Measurements from ENCODE around the gene ESYT3. TPM values are rescaled to one million over a fixed set of nuclear protein-coding genes. Genes with fewer than 3 reads are reported as not detected.

ESYT3 gene
- total RNA-seq, 5 donors from 2014 or later (not counting 1 experiment from before 2014, with no cell fraction given): 0.10 to 0.20 TPM; not detected in 3

- no peak for ATAC-seq (replicated peaks in 1 of 4)
- Histone ChIP-seq H3K27me3 (replicated peaks in 1 of 2; ENCODE audit: control insufficient read depth in 2 of 2, extremely low read depth in 1 of 2, insufficient read depth in 2 of 2, low read length in 1 of 2) (peaks cover 0 to 27% of the 10 kb centered on the region in 2 experiments), H3K4me3 (ENCODE audit: control insufficient read depth in 1 of 2, extremely low read depth in 1 of 2, low read length in 1 of 2) (no peak overlapping the region), H3K4me1 (ENCODE audit: control insufficient read depth in 1 of 2, extremely low read depth in 1 of 2, insufficient read depth in 2 of 2, low read length in 2 of 2) (peaks cover 0 to 8% of the 10 kb centered on the region in 2 experiments), H3K36me3 (ENCODE audit: control insufficient read depth in 2 of 2, extremely low read depth in 1 of 2, insufficient read depth in 1 of 2, low read length in 1 of 2) (no peaks in the 10 kb centered on the region), H3K27ac (ENCODE audit: low read length) (no peak overlapping the region), H3K9me3 (no peaks in the 10 kb centered on the region)
- ChIA-PET POLR2A (no interaction called here), CTCF (interaction anchor here in 1 of 2 donors (0.6 kb wide), 1 partner anchor 41 kb away, joined by 3 read pairs; no protein-coding TSS in a partner anchor)
- WGBS (ENCODE audit: insufficient coverage): 83% methylated on average over 8 of the region's 13 CpGs
- Mint-ChIP-seq H3K4me3 (no peak overlapping the region), H3K36me3 (no peaks in the 10 kb centered on the region), H3K27ac (no peak overlapping the region), H3K9me3 (no peaks in the 10 kb centered on the region), H3K4me1 (peaks cover 0 to 11% (median 6%) of the 10 kb centered on the region in 3 donors), H3K27me3 (peaks cover 6% of the 10 kb centered on the region in 2 donors)
- DNase-seq: no peak
Observed at GRCh38 chr3:138456961-138457862, 22.8 kb downstream of the ESYT3 start.

GRCh38 chr3:138457863-138458735 is 23.7 kb downstream of the ESYT3 start:
- H3K4me3 Mint-ChIP-seq: no peak overlapping the region
- H3K9me3 Mint-ChIP-seq: no peaks in the 10 kb centered on the region
- ATAC-seq (replicated peaks in 1 of 4): no peak
- H3K9me3 ChIP-seq: no peaks in the 10 kb centered on the region
- H3K27ac Mint-ChIP-seq: no peak overlapping the region
- ChIA-PET POLR2A (no interaction called here), CTCF (interaction anchor here in 1 of 2 donors (0.5 kb wide), 1 partner anchor 440 kb away, joined by 4 read pairs; no protein-coding TSS in a partner anchor)
- H3K4me1 Mint-ChIP-seq: peaks cover 0 to 11% (median 6%) of the 10 kb centered on the region in 3 donors
- peaks cover 9 to 13% of the 10 kb centered on the region in 2 donors for H3K27me3 Mint-ChIP-seq
- no peak overlapping the region for H3K4me3 ChIP-seq (ENCODE audit: control insufficient read depth in 1 of 2, extremely low read depth in 1 of 2, low read length in 1 of 2)
- H3K36me3 Mint-ChIP-seq: no peaks in the 10 kb centered on the region
- WGBS (ENCODE audit: insufficient coverage): 83% methylated on average over 7 of the region's 11 CpGs
- H3K27me3 ChIP-seq (replicated peaks in 1 of 2; ENCODE audit: control insufficient read depth in 2 of 2, extremely low read depth in 1 of 2, insufficient read depth in 2 of 2, low read length in 1 of 2): peaks cover 0 to 27% of the 10 kb centered on the region in 2 experiments
- no peaks in the 10 kb centered on the region for H3K36me3 ChIP-seq (ENCODE audit: control insufficient read depth in 2 of 2, extremely low read depth in 1 of 2, insufficient read depth in 1 of 2, low read length in 1 of 2)
- peaks cover 0 to 8% of the 10 kb centered on the region in 2 experiments for H3K4me1 ChIP-seq (ENCODE audit: control insufficient read depth in 1 of 2, extremely low read depth in 1 of 2, insufficient read depth in 2 of 2, low read length in 2 of 2)
- DNase-seq: no peak
- H3K27ac ChIP-seq (ENCODE audit: low read length): no peak overlapping the region

GRCh38 chr3:138458774-138459499 is 24.5 kb downstream of the ESYT3 start:
- 83% methylated on average over 7 of the region's 9 CpGs for WGBS (ENCODE audit: insufficient coverage)
- peaks cover 0 to 30% of the 10 kb centered on the region in 2 experiments for H3K27me3 ChIP-seq (replicated peaks in 1 of 2; ENCODE audit: control insufficient read depth in 2 of 2, extremely low read depth in 1 of 2, insufficient read depth in 2 of 2, low read length in 1 of 2)
- CTCF ChIA-PET: interaction anchor here in 1 of 2 donors (0.5 kb wide), 1 partner anchor 440 kb away, joined by 4 read pairs; no protein-coding TSS in a partner anchor
- peaks cover 0 to 8% of the 10 kb centered on the region in 2 experiments for H3K4me1 ChIP-seq (ENCODE audit: control insufficient read depth in 1 of 2, extremely low read depth in 1 of 2, insufficient read depth in 2 of 2, low read length in 2 of 2)
- DNase-seq (no peak), ATAC-seq (replicated peaks in 1 of 4) (no peak)
- H3K27ac Mint-ChIP-seq: no peak overlapping the region
- H3K4me3 Mint-ChIP-seq: no peak overlapping the region
- H3K36me3 Mint-ChIP-seq: no peaks in the 10 kb centered on the region
- H3K4me1 Mint-ChIP-seq: peaks cover 0 to 11% (median 6%) of the 10 kb centered on the region in 3 donors
- no peak overlapping the region for H3K27ac ChIP-seq (ENCODE audit: low read length)
- no peaks in the 10 kb centered on the region for H3K9me3 Mint-ChIP-seq
- no peaks in the 10 kb centered on the region for H3K9me3 ChIP-seq
- H3K4me3 ChIP-seq (ENCODE audit: control insufficient read depth in 1 of 2, extremely low read depth in 1 of 2, low read length in 1 of 2): no peak overlapping the region
- H3K36me3 ChIP-seq (ENCODE audit: control insufficient read depth in 2 of 2, extremely low read depth in 1 of 2, insufficient read depth in 1 of 2, low read length in 1 of 2): no peaks in the 10 kb centered on the region
- H3K27me3 Mint-ChIP-seq: peaks cover 9 to 16% of the 10 kb centered on the region in 2 donors
- POLR2A ChIA-PET: no interaction called here

GRCh38 chr3:138459619-138460535 is 25.5 kb downstream of the ESYT3 start:
- Mint-ChIP-seq H3K36me3 (no peaks in the 10 kb centered on the region), H3K9me3 (no peaks in the 10 kb centered on the region), H3K4me1 (peaks cover 0 to 11% (median 6%) of the 10 kb centered on the region in 3 donors), H3K27ac (no peak overlapping the region), H3K4me3 (no peak overlapping the region), H3K27me3 (peaks cover 7 to 16% of the 10 kb centered on the region in 2 donors)
- Histone ChIP-seq H3K9me3 (no peaks in the 10 kb centered on the region), H3K27ac (ENCODE audit: low read length) (no peak overlapping the region), H3K4me1 (ENCODE audit: control insufficient read depth in 1 of 2, extremely low read depth in 1 of 2, insufficient read depth in 2 of 2, low read length in 2 of 2) (peaks cover 0 to 8% of the 10 kb centered on the region in 2 experiments), H3K27me3 (replicated peaks in 1 of 2; ENCODE audit: control insufficient read depth in 2 of 2, extremely low read depth in 1 of 2, insufficient read depth in 2 of 2, low read length in 1 of 2) (peaks cover 0 to 38% of the 10 kb centered on the region in 2 experiments), H3K36me3 (ENCODE audit: control insufficient read depth in 2 of 2, extremely low read depth in 1 of 2, insufficient read depth in 1 of 2, low read length in 1 of 2) (no peaks in the 10 kb centered on the region), H3K4me3 (ENCODE audit: control insufficient read depth in 1 of 2, extremely low read depth in 1 of 2, low read length in 1 of 2) (no peak overlapping the region)
- ChIA-PET POLR2A (no interaction called here), CTCF (interaction anchor here in 1 of 2 donors (0.6 kb wide), 1 partner anchor 189 kb away, joined by 4 read pairs; no protein-coding TSS in a partner anchor)
- ATAC-seq (replicated peaks in 1 of 4): no peak
- DNase-seq: no peak
- 75% methylated on average over 15 of the region's 15 CpGs for WGBS (ENCODE audit: insufficient coverage)

GRCh38 chr3:138460536-138461205 is 26.3 kb downstream of the ESYT3 start:
- ChIA-PET POLR2A (no interaction called here), CTCF (no interaction called here)
- ATAC-seq (replicated peaks in 1 of 4) (no peak), DNase-seq (no peak)
- H3K27me3 Mint-ChIP-seq: peaks cover 9 to 14% of the 10 kb centered on the region in 2 donors
- H3K36me3 Mint-ChIP-seq: no peaks in the 10 kb centered on the region
- H3K36me3 ChIP-seq (ENCODE audit: control insufficient read depth in 2 of 2, extremely low read depth in 1 of 2, insufficient read depth in 1 of 2, low read length in 1 of 2): no peaks in the 10 kb centered on the region
- no peaks in the 10 kb centered on the region for H3K9me3 ChIP-seq
- H3K4me1 ChIP-seq (ENCODE audit: control insufficient read depth in 1 of 2, extremely low read depth in 1 of 2, insufficient read depth in 2 of 2, low read length in 2 of 2): peaks cover 0 to 8% of the 10 kb centered on the region in 2 experiments
- WGBS (ENCODE audit: insufficient coverage): 84% methylated on average over 3 of the region's 8 CpGs
- H3K4me3 Mint-ChIP-seq: no peak overlapping the region
- H3K27me3 ChIP-seq (replicated peaks in 1 of 2; ENCODE audit: control insufficient read depth in 2 of 2, extremely low read depth in 1 of 2, insufficient read depth in 2 of 2, low read length in 1 of 2): peaks cover 0 to 40% of the 10 kb centered on the region in 2 experiments
- H3K27ac Mint-ChIP-seq: no peak overlapping the region
- H3K4me1 Mint-ChIP-seq: peaks cover 0 to 10% (median 6%) of the 10 kb centered on the region in 3 donors
- H3K27ac ChIP-seq (ENCODE audit: low read length): no peak overlapping the region
- no peak overlapping the region for H3K4me3 ChIP-seq (ENCODE audit: control insufficient read depth in 1 of 2, extremely low read depth in 1 of 2, low read length in 1 of 2)
- H3K9me3 Mint-ChIP-seq: no peaks in the 10 kb centered on the region

All from T-cell (primary cell).